RWPE1 (cell line): ENCODE measurements around the gene LY6G6F.

ENCODE experiments used
- CTCF ChIA-PET: fragments of 350-600 bp; sonication (Branson Sonifier 250); formaldehyde crosslinking; extraction: SDS; loops from one replicate; lab custom pipeline; 2021; lab: Yijun Ruan, JAX
- POLR2A ChIA-PET: fragments of 400-600 bp; formaldehyde crosslinking; extraction: SDS; loops from one replicate; lab custom pipeline; 2020; ENCODE audit warnings: antibody characterized with exemption; ENCODE audit not compliant: low non-redundant PET; lab: Yijun Ruan, JAX
- DNase-seq: peaks from one replicate; pipeline ENCODE4 v3.0.0; 2012; ENCODE audit warnings: low spot score
- H3K27ac ChIP-seq: fragments of 450-650 bp; 2 replicates; pipeline ENCODE4 v1.5.1; 2017
- TF ChIP-seq, protein P1 (sequence below): fragments of 450-650 bp; conservative IDR thresholded peaks from 2 replicates; pipeline ENCODE4 v1.5.1; 2017; ENCODE audit warnings: low read depth, mild to moderate bottlenecking

Gene LY6G6F

DNA sequence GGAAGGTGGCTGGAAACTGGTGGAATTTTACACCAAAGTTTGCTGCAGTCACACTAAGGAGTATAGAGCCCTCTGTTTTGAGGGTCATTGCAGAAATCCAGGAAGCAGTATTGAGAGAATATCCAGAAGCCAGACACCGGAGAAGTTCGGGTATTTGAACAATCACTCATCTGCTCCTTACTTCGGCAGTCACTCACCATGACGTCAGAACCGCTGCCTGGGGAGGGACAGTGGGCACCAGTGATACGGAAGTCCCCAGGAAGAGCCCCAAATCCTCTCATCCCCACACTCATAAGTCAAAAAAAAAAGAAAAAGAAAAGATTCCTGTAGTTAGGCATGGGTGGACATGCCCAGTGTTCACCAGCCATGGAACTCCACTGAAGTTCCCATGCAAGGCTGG lies 29.8 kb upstream of the LY6G6F start:
- ChIA-PET POLR2A (no interaction called here), CTCF (no interaction called here)
- DNase-seq, result no peak
- TF ChIP-seq, protein P1, sequence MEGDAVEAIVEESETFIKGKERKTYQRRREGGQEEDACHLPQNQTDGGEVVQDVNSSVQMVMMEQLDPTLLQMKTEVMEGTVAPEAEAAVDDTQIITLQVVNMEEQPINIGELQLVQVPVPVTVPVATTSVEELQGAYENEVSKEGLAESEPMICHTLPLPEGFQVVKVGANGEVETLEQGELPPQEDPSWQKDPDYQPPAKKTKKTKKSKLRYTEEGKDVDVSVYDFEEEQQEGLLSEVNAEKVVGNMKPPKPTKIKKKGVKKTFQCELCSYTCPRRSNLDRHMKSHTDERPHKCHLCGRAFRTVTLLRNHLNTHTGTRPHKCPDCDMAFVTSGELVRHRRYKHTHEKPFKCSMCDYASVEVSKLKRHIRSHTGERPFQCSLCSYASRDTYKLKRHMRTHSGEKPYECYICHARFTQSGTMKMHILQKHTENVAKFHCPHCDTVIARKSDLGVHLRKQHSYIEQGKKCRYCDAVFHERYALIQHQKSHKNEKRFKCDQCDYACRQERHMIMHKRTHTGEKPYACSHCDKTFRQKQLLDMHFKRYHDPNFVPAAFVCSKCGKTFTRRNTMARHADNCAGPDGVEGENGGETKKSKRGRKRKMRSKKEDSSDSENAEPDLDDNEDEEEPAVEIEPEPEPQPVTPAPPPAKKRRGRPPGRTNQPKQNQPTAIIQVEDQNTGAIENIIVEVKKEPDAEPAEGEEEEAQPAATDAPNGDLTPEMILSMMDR, result no peak
- no peak overlapping the region for H3K27ac ChIP-seq

DNA sequence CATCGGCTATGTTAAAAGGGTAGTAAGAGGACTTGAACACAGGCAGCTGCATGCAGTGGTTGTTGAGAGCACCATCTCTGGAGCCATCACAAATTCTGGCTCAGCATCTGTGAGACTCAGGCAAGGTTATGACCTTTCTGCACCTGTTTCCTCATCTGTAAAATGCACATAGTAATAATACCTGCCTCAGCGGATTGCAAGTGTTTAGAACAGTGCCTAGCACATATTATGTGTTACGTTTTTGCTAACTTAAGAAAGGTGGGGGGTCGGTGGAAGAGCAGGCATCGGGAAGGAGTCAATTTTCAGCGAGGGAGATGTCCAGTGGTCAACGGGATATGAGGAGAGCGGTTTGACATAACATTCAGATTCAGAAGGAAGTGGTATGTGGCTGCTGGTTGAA lies 28.7 kb upstream of the LY6G6F start:
- ChIA-PET CTCF (no interaction called here), POLR2A (no interaction called here)
- H3K27ac ChIP-seq, result no peak overlapping the region
- no peak for DNase-seq
- TF ChIP-seq, protein P1, result no peak

DNA sequence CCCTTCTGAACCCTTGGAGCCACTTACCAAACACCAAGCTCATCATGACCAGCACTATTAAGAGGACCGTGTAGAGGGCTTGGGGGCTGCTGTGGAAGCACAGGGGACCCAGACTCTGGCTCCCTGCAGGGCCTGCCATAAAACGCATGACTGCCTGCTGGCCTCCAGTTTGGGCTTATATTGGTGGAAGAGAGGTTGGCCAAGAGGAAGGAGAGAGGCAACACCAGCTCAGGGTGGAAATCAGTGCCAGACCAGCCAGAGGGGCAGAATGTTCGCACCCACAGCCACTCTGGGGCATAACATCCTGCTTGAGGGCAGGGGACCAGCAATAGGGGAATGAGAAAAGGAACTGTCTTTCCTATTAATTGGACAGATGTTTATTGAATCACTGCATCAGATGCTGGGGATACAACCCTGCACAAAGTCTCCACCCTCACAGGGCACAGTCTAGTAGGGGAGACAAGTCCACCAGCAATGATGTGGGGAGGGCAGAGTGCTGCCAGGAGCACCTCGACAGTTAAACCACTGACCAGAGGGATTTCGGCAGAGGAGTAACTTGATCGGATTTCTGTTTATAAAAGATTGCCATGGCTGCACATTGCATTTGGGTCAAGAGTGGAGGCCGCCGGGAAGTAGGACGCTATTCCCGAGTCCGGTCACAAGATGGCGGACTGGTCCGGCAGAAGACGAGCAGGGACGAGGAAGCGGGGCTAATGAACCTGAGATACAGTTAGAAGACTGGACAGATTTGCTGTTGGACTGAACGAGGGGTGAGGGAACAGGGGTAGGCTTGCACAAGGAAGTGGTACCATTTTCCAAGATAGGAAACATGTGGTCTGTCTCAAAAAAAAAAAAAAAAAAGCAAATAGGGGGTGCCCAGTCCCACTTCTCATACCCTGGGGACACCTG lies 26.2 kb upstream of the LY6G6F start, which contains the start of gene LY6G5C:
LY6G5C (minus strand) TSS at position 842 of the 909 bp plus-strand sequence; CDS start at position 148, 694 bp downstream.
- H3K27ac ChIP-seq, result peak within 1 kb of the TSS; percentile 82
- TF ChIP-seq, protein P1, result peak; percentile 72
- CTCF ChIA-PET, result interaction anchor here (0.6 to 1.4 kb wide), 11 partner anchors 9 to 243 kb away, joined by 3 to 8 read pairs (median 4); no protein-coding TSS in a partner anchor
- DNase-seq, result peak; percentile 84
- POLR2A ChIA-PET, result interaction anchor here (0.7 kb wide), 1 partner anchor 180 kb away, joined by 3 read pairs; no protein-coding TSS in a partner anchor

DNA sequence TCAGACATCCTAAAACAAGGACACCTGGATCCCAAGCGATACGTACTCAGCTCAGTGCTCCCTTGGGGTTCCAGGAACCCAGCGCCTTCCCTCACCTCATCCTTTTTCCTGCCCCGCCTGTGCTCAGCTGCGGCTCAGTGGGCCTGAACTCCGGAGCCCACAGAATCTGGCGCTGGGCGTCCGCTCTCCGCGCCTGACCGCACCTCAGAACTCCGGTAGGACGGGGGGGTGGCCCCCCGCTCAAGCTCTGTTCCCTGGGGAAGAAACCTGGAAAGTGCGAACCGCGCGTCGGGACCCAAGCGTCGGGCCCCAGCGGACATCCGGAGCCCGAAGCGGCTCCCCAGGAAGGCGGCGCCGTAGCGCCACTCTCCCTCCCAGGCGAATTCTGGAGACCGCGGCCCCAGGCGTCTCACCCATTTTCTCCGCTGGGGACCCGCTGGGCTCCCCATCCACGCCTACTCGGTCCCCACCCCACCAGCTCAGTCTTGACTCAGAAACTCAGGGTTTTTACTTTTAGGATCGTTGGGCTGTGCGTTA lies 25.5 kb upstream of the LY6G6F start:
- peak overlapping the region; percentile 82 for H3K27ac ChIP-seq
- peak; percentile 43 for DNase-seq
- TF ChIP-seq, protein P1, result no peak
- CTCF ChIA-PET, result interaction anchor here (0.6 to 1.4 kb wide), 9 partner anchors 10 to 243 kb away, joined by 3 to 8 read pairs (median 4); no protein-coding TSS in a partner anchor
- POLR2A ChIA-PET, result interaction anchor here (0.7 kb wide), 1 partner anchor 179 kb away, joined by 3 read pairs; no protein-coding TSS in a partner anchor

DNA sequence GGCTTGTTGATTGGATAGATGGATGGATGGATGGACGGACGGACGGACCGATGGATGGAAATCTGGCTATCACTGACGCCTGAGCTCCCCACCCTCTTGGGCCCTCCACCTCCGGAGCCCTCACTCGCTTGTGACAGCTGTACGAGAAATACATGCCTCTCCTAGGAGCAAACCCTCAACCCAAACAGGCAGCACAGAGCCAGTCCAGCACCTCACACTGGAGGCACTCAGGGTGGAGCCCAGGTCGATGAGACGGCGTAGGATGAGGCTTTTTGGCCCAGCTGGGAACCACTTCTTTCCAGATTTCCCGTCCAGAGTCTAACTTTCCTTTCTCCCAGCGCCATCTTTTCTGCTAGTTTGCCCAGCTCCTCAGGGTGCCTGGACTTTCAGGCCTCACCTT lies 23.1 kb upstream of the LY6G6F start:
- peak overlapping the region; percentile 36 for H3K27ac ChIP-seq
- TF ChIP-seq, protein P1, result no peak
- no peak for DNase-seq
- ChIA-PET POLR2A (no interaction called here), CTCF (no interaction called here)

DNA sequence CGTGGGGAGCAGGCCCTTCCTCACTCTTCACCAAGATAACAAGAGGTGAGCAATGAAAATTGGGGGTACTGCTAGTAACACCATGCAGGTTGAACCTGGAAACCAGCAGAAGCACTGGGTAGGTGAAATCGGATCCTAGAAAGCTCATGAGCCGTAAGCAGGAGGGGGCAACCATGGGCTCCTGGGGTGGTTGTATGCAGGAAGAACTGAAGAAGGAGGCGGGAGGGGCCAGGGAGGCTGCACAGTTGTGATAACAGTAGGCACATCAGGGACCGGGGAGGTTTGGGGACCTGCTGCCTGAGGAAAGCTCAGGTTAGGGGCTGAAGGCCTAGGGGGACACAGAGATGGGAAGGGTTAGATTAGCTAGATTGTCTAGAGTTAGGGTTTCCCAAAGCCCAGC lies 20.2 kb upstream of the LY6G6F start:
- ChIA-PET CTCF (no interaction called here), POLR2A (no interaction called here)
- TF ChIP-seq, protein P1, result no peak
- peak overlapping the region; percentile 20; the same call in 1 of the 2 replicates for H3K27ac ChIP-seq
- DNase-seq, result no peak
